Inflammatory macrophage treated with lipopolysaccharide for 1 hour (primary cell): ENCODE data around the gene TBC1D2B.
"Not testable (repeated sequence)": the region's sequence is repeated elsewhere in the genome, so short reads cannot be mapped to it uniquely, and the experiment has no call there.

Source experiments
- DNase-seq, 2 donors: peaks; one replicate each; pipeline ENCODE4 v3.0.0-alpha.2; 2020 to 2022

The TBC1D2B gene

DNA sequence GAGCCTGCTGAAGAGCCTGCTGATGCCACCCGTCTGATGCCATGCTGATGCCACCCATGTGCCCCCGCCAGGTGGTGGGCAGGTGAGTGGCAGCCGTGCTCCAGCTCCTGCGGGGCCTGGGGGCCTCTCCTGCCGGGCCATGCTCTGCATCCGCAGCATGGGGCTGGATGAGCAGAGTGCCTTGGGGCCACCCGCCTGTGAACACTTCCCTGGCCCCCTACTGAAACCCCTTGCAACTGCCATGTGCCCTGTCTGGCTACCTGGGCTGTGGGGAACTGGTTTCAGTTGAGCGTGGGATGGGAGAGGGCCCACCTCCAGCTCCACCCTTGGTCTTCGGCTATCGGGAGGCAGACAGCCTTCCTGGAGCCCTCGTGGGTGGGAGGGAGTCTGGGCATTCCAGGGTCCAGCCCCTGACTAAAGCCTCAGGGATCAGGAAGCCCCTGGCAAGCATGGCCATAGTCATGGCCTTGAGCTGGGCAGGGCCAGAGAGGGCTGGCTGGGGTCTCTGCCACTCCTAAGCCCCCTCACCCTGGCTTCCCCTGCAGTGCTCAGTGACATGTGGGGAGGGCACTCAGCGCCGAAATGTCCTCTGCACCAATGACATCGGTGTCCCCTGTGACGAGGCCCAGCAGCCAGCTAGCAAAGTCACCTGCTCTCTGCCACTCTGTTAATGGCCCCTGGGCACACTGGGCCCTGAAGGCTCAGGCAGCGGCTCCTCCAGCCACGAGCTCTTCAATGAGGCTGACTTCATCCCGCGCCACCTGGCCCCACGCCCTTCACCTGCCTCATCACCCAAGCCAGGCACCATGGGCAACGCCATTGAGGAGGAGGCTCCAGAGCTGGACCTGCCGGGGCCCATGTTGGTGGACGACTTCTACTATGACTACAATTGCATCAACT, 92.2 kb downstream of the TBC1D2B start:
- no peak for DNase-seq

DNA sequence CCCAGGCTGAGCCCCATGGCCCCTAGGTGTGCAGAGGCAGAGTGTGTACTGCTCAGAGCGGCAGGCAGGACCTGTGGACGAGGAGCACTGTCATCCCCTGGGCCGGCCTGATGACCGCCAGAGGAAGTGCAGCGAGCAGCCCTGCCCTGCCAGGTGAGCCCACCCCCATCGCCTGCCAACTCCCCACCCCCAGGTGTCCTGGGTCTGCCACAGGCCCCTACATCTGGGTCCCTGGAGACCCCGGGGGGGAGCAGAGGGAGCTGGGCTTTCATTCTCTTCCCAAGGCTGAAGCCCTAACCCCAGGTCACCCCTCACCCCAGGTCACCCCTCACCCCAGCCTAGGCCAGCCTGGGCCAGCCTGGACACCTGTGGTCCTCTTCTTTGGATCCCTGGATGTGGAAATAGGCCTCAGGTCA, 93.1 kb downstream of the TBC1D2B start:
- no peak for DNase-seq

DNA sequence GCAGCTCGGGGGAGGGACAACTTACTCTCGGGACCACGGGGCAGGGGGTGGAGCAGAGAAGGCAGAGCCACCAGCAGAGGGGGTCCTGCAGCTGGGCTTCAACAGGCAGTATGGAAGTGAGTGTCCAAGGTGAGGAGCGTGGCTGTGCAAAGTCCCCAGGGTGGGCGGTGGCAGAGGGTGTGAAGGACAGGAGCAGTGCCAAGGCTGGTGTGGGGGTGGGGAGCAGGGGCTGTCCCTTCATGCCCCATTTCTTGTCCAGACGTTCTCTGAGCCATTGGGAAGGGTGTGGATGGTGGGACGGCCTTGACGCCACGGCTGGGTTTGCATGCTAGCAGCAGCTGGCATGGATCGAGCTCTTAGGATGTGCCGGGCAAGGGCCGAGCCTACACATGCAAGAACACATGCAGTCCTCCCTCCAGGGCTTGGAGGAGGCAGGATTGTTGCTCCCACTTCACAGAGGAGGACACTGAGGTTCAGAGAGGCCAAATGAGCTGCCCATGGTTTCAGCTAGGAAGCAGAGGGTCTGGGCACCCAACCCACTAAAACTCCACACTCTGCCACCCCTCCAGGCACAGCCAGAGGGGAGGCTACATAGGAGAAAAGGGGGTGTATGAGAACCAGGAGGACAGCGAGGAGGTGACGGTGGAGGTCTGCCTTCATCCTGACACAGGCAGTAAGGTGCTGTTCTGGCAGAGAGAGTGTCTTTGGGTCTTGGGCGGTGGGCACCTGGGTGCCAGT, 93.6 kb downstream of the TBC1D2B start:
- DNase-seq, result no peak

DNA sequence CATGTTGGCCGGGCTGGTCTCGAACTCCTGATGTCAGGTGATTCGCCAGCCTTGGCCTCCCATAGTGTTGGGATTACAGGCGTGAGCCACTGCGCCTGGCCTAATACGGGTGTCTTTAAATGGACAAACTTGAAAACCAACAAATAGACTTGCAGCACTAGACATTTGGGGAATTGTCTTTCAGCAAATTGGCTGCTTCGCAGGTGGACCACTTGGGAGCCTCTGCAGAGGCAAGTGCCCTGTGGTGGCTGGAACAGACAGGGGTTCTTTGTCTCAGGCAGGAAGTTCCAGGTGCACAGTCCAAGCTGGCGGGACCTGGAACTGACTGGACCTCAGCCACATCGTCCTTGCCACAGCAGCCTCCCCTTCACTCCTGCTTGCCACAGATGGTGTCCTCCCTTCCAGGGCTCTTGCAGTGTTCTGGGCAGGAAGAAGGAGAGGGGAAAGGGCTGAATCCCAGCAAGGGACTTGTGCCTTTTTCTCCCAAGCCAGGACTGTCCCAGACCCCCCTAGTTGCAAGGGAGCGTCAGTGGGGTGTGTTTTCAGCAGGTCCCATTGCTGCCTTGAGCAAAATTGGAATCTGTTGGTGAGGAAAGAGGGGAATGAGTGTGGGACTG, 94.3 kb downstream of the TBC1D2B start:
- no peak for DNase-seq

GRCh38 chr15:77982127-77982490, 95.4 kb downstream of the TBC1D2B start:
- DNase-seq, result no peak

DNA sequence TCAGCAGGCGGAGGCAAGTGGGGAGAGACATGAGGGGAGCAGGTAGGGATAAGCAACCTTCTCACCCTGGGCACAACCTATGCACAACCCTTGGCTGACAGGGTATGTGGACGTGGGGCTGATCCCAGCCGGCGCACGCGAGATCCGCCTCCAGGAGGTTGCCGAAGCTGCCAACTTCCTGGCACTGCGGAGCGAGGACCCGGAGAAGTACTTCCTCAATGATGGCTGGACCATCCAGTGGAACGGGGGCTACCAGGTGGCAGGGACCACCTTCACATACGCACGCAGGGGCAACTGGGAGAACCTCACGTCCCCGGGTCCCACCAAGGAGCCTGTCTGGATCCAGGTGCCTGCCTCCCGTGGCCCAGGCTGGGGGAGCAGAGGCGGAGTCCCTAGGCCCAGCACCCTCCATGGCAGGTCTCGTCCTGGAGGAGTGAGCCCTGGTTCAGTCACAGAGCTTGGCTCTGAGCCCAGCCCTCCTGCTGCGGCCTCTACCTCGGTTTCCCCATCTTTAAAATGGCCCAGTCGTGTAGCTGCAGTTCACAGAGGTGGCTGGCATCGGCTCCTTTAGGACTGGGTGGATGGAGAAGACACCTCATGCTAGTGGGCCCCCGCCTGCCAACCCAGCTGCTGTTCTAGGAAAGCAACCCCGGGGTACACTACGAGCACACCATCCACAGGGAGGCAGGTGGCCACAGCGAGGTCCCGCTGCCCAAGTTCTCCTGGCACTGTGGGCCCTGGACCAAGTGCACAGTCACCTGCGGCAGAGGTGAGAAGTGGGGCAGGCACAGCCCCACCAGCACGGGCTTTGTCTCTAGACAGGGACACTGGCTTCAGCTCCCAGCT, 96.0 kb downstream of the TBC1D2B start:
- DNase-seq, result no peak

DNA sequence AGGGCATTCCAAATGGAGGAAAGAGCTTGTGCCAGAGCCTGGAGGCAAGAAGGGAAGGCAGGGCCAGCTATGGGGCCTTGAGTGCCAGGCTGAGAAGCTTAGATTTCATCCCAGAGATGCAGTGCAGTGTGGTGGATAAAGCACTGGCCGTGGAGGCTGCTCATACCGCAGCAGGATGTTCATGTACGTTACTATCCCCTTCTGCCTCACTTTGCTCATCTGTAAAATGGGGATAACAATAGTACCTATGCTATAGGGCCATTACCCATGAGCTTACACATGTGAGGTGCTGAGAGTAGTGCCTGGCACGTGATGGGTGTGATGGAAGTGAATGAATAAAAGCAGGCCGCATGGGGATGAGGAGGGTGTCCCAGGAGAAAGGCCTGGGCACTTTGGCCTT, 96.8 kb downstream of the TBC1D2B start:
- DNase-seq, result not testable (repeated sequence)

DNA sequence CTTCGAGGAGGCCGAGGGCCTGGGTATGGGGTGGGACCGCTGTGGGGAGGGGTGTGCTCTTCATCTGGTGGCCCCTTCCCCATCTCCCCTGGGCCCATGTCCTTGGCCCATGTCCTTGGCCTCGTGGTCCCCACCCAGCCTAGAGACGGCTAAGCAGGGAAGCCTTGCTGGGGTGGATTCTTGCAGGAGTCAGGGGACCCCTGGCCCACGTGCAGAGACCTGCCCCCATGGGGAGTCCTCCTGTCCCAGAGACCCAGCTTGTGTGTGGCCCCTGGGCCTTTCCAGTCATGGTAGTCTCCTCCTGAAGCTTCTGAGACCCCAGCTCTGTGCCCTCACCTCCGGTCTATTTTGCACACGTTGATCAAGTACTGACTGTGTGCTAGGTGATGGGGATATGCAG, 97.4 kb downstream of the TBC1D2B start:
- DNase-seq, result no peak

- DNase-seq, result not testable (repeated sequence)
Measured at GRCh38 chr15:77979157-77979556, 98.4 kb downstream of the TBC1D2B start.

DNA sequence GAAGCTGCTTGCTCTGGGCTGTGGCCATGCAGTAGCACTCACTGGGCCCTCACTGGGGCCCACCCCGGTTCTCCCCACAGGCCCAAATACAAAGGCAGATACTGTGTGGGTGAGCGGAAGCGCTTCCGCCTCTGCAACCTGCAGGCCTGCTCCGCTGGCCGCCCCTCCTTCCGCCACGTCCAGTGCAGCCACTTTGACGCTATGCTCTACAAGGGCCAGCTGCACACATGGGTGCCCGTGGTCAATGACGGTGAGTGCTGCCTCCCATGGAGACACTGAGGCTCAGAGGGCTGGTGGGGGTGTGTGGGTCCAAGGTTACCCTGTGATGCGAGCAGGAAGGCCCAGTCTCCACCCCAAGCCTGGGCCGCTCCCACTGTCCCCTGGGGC, 98.8 kb downstream of the TBC1D2B start:
- DNase-seq, result not testable (repeated sequence)

GRCh38 chr15:77977903-77978758, 99.4 kb downstream of the TBC1D2B start:
- not testable (repeated sequence) for DNase-seq

DNA sequence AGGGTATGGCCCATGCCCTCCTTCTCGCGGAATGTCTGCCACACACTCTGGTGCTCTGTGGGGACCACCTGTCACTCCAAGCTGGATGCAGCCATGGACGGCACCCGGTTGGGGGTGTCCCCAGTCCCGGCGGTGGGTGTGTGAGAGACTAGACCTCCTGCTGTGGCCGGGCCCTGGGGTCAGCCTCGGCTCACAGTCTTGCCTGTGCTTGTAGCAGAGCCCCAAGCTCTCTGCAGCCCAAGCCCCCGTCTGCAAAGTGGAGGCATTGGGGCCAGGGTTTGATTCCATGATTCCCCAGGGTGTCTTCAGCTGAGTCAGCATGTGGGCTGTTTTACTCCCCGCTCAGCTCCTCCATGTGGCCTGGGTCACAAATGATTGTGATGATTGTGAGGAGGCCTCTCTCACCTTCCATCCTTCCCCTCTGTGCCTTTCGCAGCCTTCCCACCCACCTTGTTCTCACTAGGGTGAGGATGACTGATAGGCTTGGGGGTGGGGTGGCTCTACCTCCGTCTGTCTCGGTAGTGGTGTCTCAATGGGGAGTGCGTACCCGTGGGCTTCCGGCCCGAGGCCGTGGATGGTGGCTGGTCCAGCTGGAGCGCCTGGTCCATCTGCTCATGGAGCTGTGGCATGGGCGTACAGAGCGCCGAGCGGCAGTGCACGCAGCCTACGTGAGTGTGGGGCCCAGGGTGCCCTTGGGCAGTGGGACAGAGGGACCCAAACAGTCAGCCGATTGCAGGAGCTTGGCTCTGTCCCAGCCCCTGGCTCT, 100.6 kb downstream of the TBC1D2B start:
- not testable (repeated sequence) for DNase-seq

DNA sequence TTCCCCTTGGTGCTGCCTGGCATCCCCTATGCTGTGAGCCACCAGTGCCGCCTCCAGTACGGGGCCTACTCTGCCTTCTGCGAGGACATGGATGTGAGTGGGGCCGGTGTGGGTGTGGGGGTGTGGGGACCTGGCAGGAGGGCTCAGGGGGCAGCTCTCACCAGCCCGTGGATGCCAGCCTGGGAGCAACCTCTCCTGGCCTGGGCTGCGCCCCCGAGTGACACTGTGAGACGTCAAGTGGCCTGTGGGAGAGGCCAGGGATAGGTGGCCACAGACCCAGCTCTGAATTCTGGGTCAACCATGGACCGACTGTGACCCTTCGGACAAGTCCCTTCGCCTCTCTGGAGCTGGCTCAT, 101.4 kb downstream of the TBC1D2B start:
- DNase-seq, result not testable (repeated sequence)

GRCh38 chr15:77975332-77976094, 102.0 kb downstream of the TBC1D2B start:
- no peak for DNase-seq

DNA sequence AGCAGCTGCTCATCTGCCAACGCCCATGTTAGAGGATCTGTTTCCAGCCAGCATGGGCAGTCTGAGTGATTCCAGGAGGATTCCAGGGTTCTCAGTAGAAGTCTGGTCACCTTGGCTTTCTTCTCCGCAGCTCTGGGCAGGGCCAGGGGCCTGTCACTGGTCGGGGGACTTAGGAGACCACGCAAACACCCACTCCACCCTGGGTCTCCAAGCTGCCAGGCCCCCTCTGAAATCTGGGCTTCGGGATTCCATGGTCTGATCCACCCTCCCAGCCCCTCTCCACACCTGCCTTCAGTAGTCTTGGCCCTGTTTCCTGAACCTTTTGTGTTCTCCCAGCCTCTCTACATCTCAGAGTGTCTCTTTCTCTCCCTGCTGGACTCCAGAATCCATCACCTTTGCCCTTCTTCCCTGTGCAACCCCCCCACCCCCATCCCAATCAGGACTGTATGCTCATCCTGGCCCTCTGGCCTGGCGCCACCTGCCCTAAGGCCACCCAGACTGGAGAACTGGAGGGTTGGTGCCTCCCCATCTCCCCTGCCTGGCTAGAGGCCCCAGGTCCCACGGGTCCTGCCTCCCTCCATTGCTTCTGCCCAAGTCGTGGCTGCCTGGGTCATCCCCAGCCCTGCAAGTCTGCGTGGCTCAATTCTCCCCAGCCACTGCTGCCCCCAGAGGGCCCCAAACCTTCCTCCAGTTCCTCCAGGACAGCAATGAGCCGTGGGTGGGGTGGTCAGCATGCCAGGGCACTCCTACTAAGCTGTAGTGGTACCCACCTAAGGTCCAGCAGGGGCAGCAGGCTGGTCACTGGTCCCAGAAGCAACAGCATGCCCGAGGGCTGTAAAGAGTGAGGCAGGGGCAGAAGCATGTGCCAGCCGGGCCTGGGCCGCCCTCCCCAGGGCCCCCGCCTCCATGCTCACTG, 102.8 kb downstream of the TBC1D2B start:
- no peak for DNase-seq

GRCh38 chr15:77974098-77974414, 103.5 kb downstream of the TBC1D2B start:
- DNase-seq, result no peak

DNA sequence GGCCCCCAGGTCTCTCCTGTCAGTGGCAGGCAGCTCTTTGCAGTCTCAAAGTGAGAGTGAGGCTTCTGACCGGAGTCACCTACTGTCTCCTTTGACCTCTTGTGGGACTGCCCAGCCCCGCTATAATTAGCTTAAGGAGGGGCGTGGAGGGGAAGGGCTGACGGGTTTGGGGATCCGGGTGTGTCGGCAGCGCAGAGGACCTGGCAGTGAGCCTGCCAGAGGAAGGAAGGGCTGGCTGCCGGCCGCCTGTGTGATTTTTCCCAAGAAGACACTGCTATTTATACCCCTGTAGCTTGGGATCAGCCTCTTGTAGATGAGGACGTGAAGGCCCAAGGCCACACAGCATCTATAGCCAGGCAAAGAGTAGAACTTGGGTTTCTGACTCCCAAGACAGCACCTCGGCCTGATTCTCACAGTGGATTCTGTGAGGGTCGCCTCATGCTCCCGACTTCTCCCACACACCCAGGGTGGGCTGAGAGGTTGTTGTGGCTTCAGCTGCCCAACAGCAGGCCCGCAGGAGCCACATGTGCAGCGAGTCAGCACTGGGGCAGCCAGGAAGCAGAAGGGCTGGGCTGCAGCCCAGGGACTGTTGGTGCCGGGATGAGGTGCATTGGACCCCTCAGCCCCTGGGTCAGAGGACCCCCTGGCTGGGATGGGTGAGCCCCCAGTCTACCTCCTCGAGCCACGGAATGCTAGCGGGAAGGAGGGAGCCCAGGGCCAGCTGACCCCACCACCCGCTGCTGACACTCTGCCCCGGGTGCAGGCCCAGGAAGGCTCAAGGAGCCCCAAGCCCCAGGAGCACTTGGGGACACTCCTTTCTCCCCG, 104.0 kb downstream of the TBC1D2B start:
- DNase-seq, result not testable (repeated sequence)

- DNase-seq, result not testable (repeated sequence)
Measured at GRCh38 chr15:77972706-77973105, 104.8 kb downstream of the TBC1D2B start.
